Stimulated activated CD4-positive, alpha-beta T cell treated with anti-CD3 and anti-CD28 coated beads, TNF-alpha, amount 100 ng/mL, for 4 hours (primary cell): ENCODE data around the gene SLC25A42.

Source experiments
- DNase-seq, 3 experiments: peaks; one replicate each; pipeline ENCODE4 v3.0.0-alpha.2; 2020; ENCODE audit warnings: low read depth in 3 of 3

SLC25A42 gene

DNA sequence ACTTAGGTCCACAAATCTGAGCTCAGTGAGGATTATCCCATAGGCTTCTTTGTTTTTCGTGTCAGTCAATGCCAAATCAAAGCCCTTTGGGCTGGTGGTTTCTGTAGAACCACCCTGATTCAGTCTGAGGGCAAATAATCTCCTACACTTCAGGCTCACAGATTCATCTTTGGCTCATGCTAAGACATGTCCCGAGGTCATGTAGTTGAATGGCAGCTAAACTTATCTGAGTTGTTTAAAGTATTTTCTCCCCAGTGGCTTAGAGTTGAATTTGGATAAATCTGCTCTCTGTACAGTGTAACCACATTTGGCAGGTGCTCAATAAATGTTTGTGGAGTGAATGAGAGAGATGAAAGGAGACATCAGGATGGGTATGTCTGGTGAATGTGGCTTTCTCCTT lies 13.1 kb upstream of the SLC25A42 start:
- DNase-seq: no peak

- DNase-seq: no peak
Observed at GRCh38 chr19:19051478-19052213, 12.1 kb upstream of the SLC25A42 start.

- no peak for DNase-seq
Observed at GRCh38 chr19:19052921-19053320, 10.9 kb upstream of the SLC25A42 start.

DNA sequence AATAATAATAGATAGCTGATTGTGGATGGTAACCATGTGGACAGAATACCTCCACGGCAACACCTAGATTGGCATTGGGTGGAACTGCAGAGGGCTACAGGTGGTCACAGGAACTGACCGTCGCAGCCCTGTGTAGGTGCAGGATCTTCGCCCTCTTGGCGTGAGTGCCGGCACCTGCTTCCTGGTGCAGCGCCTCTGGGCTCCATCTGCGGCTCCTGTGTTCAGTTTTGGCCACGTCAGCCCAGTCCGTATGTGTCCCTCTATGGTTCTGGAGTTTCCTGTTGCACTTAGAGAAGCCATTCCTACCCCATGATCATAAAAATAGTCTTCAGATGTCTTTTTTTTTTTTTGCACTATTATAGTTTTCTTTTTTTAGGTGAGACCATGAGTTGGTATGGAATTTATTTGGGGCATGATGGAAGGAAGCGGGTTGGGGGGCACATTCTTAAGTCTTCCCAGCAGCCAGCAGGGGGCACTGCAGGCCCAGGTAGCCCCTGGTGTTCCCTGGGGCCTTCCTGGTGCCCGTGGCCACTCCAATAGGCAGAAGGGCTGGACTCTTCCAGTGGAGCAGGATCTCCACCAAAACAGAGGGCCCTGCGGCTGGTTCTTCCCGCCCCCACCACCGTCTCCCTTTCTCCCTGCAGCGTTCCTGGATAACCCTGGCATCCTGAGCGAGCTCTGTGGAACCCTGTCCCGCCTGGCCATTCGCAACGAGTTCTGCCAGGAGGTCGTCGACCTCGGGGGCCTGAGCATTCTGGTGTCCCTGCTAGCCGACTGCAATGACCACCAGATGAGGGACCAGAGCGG lies 10.1 kb upstream of the SLC25A42 start:
- DNase-seq: peak; percentile 22 to 31 (median 26)

GRCh38 chr19:19054315-19054938 lies 9.4 kb upstream of the SLC25A42 start:
- no peak for DNase-seq

DNA sequence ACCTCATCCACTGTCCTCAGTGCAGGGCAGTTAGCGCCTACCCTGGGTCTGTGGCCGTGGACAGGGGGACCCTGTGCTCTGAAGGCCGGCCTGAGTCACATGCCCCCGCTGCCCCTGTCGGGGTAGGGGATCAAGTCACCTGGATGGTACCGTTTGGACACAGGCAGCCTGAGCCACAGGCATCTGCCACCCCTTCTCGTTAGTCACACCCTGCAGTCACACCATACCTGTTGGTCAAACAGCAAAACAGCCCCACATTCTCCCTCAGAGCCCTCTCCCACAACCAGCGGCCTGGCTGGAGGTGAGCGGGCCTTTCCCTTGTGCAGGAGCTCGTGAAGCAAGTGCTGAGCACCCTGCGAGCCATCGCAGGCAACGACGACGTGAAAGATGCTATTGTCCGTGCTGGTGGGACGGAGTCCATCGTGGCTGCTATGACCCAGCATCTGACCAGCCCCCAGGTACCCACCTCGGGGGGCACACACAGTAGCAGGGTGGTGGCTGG lies 8.8 kb upstream of the SLC25A42 start:
- DNase-seq: no peak

DNA sequence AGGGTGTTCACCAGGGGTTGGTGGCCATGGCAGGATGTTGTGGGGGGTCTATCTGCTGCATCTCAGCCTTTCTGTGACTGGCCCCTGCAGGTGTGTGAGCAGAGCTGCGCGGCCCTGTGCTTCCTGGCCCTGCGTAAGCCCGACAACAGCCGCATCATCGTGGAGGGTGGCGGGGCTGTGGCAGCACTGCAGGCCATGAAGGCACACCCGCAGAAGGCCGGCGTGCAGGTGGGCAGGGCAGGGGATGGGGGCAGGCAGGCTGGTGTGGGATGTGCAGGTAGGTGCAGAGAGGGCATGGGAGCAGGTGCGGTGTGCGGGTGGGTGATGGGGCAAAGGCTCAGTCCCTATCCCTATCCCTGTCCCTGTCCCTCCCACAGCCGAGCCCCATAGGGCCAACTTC lies 8.1 kb upstream of the SLC25A42 start:
- DNase-seq: no peak

DNA sequence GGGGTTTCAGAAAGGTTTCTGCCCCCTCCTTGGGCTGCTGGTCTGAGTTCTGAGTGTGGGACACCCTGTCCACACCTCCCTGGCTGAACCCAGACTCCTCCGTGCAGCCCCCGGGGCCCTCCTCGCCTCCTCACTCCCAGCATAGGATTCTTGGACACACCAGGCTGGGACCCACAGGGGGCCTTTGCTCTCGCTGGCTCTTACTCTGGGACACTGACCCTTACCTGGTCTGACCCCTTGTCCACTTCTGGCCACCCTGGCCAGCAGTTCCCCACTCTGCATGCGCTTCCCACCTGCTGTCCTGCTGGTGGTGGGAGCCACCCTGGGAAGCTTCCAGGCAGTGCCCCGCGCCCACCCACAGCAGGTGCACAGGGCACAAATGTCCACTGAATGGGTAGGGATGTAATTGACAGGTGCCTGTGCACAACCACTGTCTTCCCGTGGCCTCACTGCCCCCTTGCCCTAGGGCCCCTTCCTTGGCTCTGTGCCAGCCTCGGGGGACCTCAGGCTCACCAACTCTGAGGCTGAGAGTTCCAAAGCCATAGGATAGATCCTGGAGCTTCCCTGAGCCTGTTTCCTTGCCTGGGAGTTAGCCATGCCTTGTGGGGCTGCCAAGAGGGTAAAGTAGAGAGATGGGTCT lies 7.0 kb upstream of the SLC25A42 start:
- no peak for DNase-seq

DNA sequence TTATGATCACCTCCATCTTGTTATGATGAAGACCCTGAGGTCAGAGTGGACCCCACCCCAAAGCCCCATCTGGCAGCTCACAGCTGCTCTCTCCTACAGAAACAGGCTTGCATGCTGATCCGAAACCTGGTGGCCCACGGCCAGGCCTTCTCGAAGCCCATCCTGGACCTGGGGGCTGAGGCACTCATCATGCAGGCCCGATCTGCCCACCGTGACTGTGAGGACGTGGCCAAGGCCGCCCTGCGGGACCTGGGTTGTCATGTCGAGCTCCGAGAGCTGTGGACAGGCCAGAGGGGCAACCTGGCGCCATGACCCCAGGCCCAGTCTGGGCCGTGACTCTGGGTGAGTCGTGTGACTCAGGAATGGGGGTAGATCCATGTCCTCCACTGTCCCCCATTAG lies 6.5 kb upstream of the SLC25A42 start:
- no peak for DNase-seq

DNA sequence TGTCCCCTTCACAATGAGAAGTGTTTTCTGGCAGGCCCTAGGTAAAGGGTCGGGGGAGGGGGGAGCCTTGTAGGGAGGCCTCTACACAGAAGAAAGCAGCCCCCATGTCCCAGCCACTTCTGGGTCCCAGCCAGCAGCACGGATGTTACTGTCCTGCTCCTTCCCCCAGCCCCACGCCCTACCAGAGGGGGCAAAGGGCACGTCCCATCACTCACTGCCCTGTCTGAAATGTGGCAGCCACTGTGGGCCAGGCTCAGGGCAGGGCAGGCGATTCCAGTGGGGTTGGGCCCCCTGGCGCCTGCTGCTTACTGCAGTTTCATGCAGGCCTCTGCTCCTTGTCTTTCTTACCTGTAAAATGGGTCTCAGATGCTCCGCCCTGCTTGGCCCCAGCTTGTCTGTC lies 6.1 kb upstream of the SLC25A42 start:
- no peak for DNase-seq

DNA sequence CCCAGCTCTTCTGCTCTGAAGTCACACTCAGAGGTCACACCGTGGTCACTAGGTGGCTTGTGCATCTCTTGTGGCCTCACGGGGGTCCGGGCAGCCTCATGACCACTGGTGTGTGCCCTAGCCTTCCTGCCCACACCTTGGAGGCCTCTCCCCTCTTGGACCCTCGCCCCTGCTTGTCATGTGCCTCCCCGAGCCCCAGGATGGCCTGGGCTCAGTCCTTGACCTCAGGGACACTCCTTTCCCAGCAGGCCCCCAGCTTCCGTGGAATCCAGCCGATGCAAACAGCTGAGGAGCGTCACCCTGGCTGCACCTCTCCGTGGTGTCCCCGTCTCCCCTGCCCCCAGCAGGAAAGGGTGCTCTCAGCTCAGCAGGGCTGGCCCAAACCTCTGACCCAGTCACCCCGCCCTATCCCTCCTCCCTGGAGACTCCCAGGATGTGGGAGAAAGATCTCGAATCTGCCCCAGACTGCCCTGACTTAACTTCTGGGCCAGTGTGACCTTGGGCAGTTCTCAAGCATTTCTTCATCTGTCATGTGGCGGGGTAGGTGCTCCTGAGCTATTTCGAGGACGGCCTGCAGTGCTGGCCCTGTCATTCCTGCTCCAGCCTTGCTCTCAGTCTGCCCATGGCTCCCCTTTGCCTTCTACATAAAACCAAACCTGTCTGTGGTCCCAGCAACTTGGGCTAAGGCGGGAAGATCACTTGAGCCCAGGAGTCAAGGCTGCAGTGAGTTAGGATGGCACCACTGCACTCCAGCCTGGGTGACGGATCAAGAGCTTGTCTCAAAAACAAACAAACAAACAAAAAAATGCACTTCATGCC lies 4.6 kb upstream of the SLC25A42 start:
- DNase-seq: no peak

GRCh38 chr19:19059837-19060611 lies 3.8 kb upstream of the SLC25A42 start:
- DNase-seq: no peak

DNA sequence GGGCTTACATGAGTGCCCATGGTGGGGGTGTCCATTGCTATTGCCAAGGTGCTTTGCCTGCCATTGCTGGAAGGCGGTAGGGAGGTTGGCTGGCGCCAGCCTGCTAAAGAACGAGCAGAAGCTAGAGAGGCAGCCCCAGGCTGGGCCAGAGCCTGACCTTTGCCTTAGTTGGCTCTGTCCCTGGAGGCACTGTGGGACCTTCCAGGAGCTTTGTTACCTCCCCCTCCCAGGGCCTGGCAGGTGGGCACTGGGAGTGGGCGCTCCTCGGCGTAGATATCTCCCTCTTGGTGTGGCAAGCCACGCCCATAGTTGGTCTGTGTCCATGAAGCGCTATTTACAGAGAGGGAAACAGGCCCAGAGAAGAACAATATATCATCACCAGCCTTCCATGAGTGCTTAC lies 2.3 kb upstream of the SLC25A42 start:
- DNase-seq: no peak

DNA sequence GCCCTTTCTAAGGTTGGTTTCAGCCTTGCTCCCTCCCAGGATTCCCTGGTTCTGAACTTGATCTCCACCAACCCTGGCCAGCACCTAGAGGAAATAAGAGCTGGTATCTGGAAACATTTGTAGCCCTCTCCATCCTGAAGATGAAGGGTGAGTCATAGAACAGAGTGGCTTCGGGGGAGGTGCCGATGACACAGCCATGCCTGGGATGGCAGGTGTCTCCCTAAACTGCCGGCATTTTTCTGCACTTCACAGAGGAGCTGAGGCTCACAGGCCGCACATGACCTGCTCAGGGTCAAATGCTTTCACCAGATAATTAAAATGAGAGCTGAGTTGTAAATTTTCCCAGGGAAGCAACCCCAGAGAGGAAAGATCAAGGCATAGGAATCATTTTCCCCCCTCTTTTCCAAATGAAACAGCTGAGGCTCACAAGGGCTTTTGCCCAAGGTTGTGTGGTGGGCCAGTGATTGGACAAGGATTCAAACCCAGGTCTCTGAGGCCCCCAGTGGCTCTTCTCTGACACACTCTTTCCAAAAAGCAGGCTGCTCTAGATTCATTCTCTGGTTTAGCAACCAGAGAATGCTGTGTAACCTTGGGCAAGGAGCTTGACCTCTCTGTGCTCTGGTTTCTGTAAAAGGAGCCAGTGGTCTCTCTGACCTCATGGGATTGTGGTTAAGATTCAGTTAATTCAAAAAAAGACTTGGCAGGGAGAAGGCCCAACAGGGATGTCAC lies 1.2 kb upstream of the SLC25A42 start:
- peak in 1 of 3 experiments; percentile 12 for DNase-seq

DNA sequence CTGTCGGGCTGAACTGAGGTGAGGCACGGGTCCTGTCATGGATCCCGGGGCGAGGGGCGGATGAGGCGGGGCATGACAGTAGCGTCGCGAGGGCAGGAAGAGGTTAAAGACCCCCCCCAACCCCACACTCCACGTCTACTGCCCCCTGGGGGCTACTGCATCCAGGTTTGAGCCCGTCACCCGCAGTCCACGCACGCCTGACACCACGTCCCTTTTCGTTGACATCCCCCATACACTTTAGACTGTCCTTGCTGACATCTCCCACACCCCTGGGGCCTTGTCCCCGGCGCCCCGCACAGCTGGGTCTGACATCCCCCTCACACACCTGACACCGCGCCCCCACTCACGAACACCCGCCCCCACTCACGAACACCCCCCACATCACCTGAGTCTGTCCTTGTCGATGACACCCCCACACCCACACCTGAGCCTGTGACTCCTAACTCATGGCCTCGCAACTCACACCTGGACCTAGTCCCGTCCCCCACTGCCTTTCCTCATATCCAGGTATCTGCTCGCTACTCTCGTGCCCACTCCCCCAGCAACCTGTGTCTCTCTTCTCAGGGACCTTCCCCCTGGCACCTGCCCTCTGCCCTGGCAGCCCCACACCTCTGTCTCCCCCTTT lies 416 bp downstream of the SLC25A42 start:
- no peak for DNase-seq

GRCh38 chr19:19064811-19065745 lies 1.3 kb downstream of the SLC25A42 start:
- no peak for DNase-seq

- DNase-seq: no peak
Observed at GRCh38 chr19:19067276-19068072, 3.7 kb downstream of the SLC25A42 start.
